ENCODE data around the gene KDF1. TPM values are rescaled to one million over a fixed set of nuclear protein-coding genes. Genes with fewer than 3 reads are reported as not detected.

KDF1 gene
- total and polyA plus RNA-seq, 2 of the 13 experiments (the other 11 are each of a cell fraction or from before 2014, with no cell fraction given): 1.9 to 4.9 TPM

GRCh38 chr1:27003745-27004470, 43.6 kb upstream of the KDF1 start (continued):
- peak; percentile 69; the same call in 1 of the 2 replicates for TF ChIP-seq TBX3 (IDR thresholded peaks at IDR 0.05; ENCODE audit: borderline replicate concordance)
- no peak for TF ChIP-seq ZNF333 (CRISPR knock-in tag; IDR thresholded peaks at IDR 0.05; ENCODE audit: borderline replicate concordance)
- no peak for TF ChIP-seq ASH2L (IDR thresholded peaks at IDR 0.05; ENCODE audit: insufficient read length, low read depth, low read length)
- TF ChIP-seq SKI (IDR thresholded peaks at IDR 0.05; ENCODE audit: partially characterized antibody): peak; percentile 61
- peak; percentile 45 for TF ChIP-seq SOX13 (IDR thresholded peaks at IDR 0.05)
- TF ChIP-seq SOX13 (CRISPR knock-in tag; conservative IDR thresholded peaks at IDR 0.05 in 1 of 2, IDR thresholded peaks at IDR 0.05 in 1 of 2): peak in 1 of 2 experiments; percentile 82; a peak in 2 of 4 replicates
- no peak for TF ChIP-seq ZUFSP (CRISPR knock-in tag; IDR thresholded peaks at IDR 0.05; ENCODE audit: borderline replicate concordance)
- 0 out of 2 replicates have a peak, but pooled peaks have one; percentile 33 for TF ChIP-seq KMT2B (CRISPR knock-in tag; IDR thresholded peaks at IDR 0.05)
- no peak for TF ChIP-seq ZNF44 (CRISPR knock-in tag; IDR thresholded peaks at IDR 0.05)
- no peak for TF ChIP-seq ZNF557 (CRISPR knock-in tag; IDR thresholded peaks at IDR 0.05)
- TF ChIP-seq RXRA (CRISPR knock-in tag; IDR thresholded peaks at IDR 0.05): peak; percentile 81
- peak; percentile 61; the same call in 1 of the 2 replicates for TF ChIP-seq CBFB (CRISPR knock-in tag; IDR thresholded peaks at IDR 0.05)
- TF ChIP-seq HMGXB4 (CRISPR knock-in tag; IDR thresholded peaks at IDR 0.05; ENCODE audit: borderline replicate concordance in 1 of 2, low read depth in 1 of 2): 0 out of 4 replicates have a peak, but pooled peaks of 1 of the 2 experiments have one; percentile 26
- TF ChIP-seq TEAD3 (CRISPR knock-in tag; optimal IDR thresholded peaks at IDR 0.05; ENCODE audit: borderline replicate concordance): peak; percentile 58
- TF ChIP-seq RXRB (CRISPR knock-in tag; IDR thresholded peaks at IDR 0.05; ENCODE audit: borderline replicate concordance): peak; percentile 10; the same call in 1 of the 2 replicates
- no peak for TF ChIP-seq AHR (CRISPR knock-in tag; IDR thresholded peaks at IDR 0.05)
- peak; percentile 25 for TF ChIP-seq HNRNPLL (IDR thresholded peaks at IDR 0.05; ENCODE audit: low read depth, low read length, poor library complexity, severe bottlenecking)
- TF ChIP-seq NCOA2 (CRISPR knock-in tag; IDR thresholded peaks at IDR 0.05): peak; percentile 67
- TF ChIP-seq ZMYM4 (CRISPR knock-in tag; IDR thresholded peaks at IDR 0.05): no peak
- 0 out of 2 replicates have a peak, but pooled peaks have one; percentile 7 for TF ChIP-seq ZNF644 (CRISPR knock-in tag; IDR thresholded peaks at IDR 0.05; ENCODE audit: low read depth)
- TF ChIP-seq HNRNPH1 (optimal IDR thresholded peaks at IDR 0.05; ENCODE audit: low read depth, low read length): peak; percentile 63
- 0 out of 2 replicates have a peak, but pooled peaks have one; percentile 22 for TF ChIP-seq ZMAT3 (CRISPR knock-in tag; conservative IDR thresholded peaks at IDR 0.05)
- TF ChIP-seq ZFY (CRISPR knock-in tag; IDR thresholded peaks at IDR 0.05): peak; percentile 40; the same call in 1 of the 2 replicates
- no peak for TF ChIP-seq NR1H2 (CRISPR knock-in tag; IDR thresholded peaks at IDR 0.05; ENCODE audit: borderline replicate concordance, low read depth)
- TF ChIP-seq NR2F2 (IDR thresholded peaks at IDR 0.05; ENCODE audit: borderline replicate concordance, low read depth): peak; percentile 76; the same call in 1 of the 2 replicates
- no peak for TF ChIP-seq TEAD2 (CRISPR knock-in tag; IDR thresholded peaks at IDR 0.05)
- 0 out of 2 replicates have a peak, but pooled peaks have one; percentile 41 for TF ChIP-seq ZMAT5 (CRISPR knock-in tag; IDR thresholded peaks at IDR 0.05; ENCODE audit: borderline replicate concordance, low read depth)
- peak; percentile 63 for TF ChIP-seq RBM22 (optimal IDR thresholded peaks at IDR 0.05; ENCODE audit: low read length)
